Ecto neural progenitor cell (in vitro differentiated cells): Measurements from ENCODE around the gene SLC25A33.

Experiments
- DNase-seq: peaks from one replicate; pipeline ENCODE4 v3.0.0-alpha.2; 2018; ENCODE audit warnings: low spot score

SLC25A33 gene

GRCh38 chr1:9601942-9602793 lies 62.9 kb downstream of the SLC25A33 start:
- DNase-seq, result no peak

GRCh38 chr1:9602794-9603167 lies 63.5 kb downstream of the SLC25A33 start:
- DNase-seq, result no peak

GRCh38 chr1:9603307-9603706 lies 64.0 kb downstream of the SLC25A33 start:
- no peak for DNase-seq

GRCh38 chr1:9603766-9604753 lies 64.8 kb downstream of the SLC25A33 start:
- no peak for DNase-seq

GRCh38 chr1:9604836-9605235 lies 65.6 kb downstream of the SLC25A33 start:
- no peak for DNase-seq

GRCh38 chr1:9605946-9606455 lies 66.7 kb downstream of the SLC25A33 start:
- DNase-seq, result no peak

- DNase-seq, result no peak
Observed at GRCh38 chr1:9606458-9606857, 67.2 kb downstream of the SLC25A33 start.

- DNase-seq, result no peak
Observed at GRCh38 chr1:9606948-9607347, 67.7 kb downstream of the SLC25A33 start.

- DNase-seq, result no peak
Observed at GRCh38 chr1:9607352-9607751, 68.1 kb downstream of the SLC25A33 start.

- DNase-seq, result no peak
Observed at GRCh38 chr1:9609998-9610397, 70.7 kb downstream of the SLC25A33 start.

- no peak for DNase-seq
Observed at GRCh38 chr1:9610548-9610947, 71.3 kb downstream of the SLC25A33 start.

GRCh38 chr1:9611716-9612115 lies 72.5 kb downstream of the SLC25A33 start:
- DNase-seq, result no peak

GRCh38 chr1:9612162-9612845 lies 73.0 kb downstream of the SLC25A33 start:
- no peak for DNase-seq

- DNase-seq, result no peak
Observed at GRCh38 chr1:9612871-9613624, 73.8 kb downstream of the SLC25A33 start.

GRCh38 chr1:9613625-9614299 lies 74.5 kb downstream of the SLC25A33 start:
- DNase-seq, result no peak

- DNase-seq, result peak; percentile 73
Observed at GRCh38 chr1:9615316-9616063, 76.2 kb downstream of the SLC25A33 start.

- no peak for DNase-seq
Observed at GRCh38 chr1:9618909-9619679, 79.8 kb downstream of the SLC25A33 start.

GRCh38 chr1:9621032-9621431 lies 81.8 kb downstream of the SLC25A33 start:
- DNase-seq, result no peak

GRCh38 chr1:9624081-9624480 lies 84.8 kb downstream of the SLC25A33 start:
- no peak for DNase-seq
